Neural cell (in vitro differentiated cells): ENCODE measurements around the gene FNDC7. TPM values are rescaled to one million over a fixed set of nuclear protein-coding genes. Genes with fewer than 3 reads are reported as not detected.

ENCODE experiments used
- H2AFZ ChIP-seq: fragments of 200-600, 300-800 bp; sonication (generic), shearing (Covaris generic); 2 replicates; pipeline ENCODE4 v1.6.0; 2014; ENCODE audit warnings: low read depth, mild to moderate bottlenecking, antibody characterized with exemption, low read length, moderate library complexity
- H3F3A ChIP-seq: fragments of 200-600 bp; shearing (Covaris generic); 2 replicates; pipeline ENCODE4 v1.6.1; 2016; ENCODE audit warnings: mild to moderate bottlenecking, moderate library complexity, mixed read lengths, antibody characterized with exemption, low read length; ENCODE audit not compliant: insufficient read depth, poor library complexity, severe bottlenecking
- H3K27ac ChIP-seq: fragments of 200-600, 300-800 bp; sonication (generic), shearing (Covaris generic); 2 replicates; pipeline ENCODE4 v1.5.1; 2014; ENCODE audit warnings: mild to moderate bottlenecking, low read length, moderate library complexity
- H3K27me3 ChIP-seq: fragments of 300-800, 200-600 bp; sonication (generic), shearing (Covaris generic); 2 replicates; pipeline ENCODE4 v1.6.0; 2014; ENCODE audit warnings: mild to moderate bottlenecking, low read depth, low read length, moderate library complexity; ENCODE audit not compliant: insufficient read depth
- H3K36me3 ChIP-seq: fragments of 300-800, 200-600 bp; sonication (generic), shearing (Covaris generic); 2 replicates; pipeline ENCODE4 v1.5.1; 2014; ENCODE audit warnings: mild to moderate bottlenecking, antibody characterized with exemption, low read length, moderate library complexity; ENCODE audit not compliant: insufficient read depth
- H3K4me2 ChIP-seq: fragments of 300-800, 200-600 bp; sonication (generic), shearing (Covaris generic); 2 replicates; pipeline ENCODE4 v1.6.0; 2014; ENCODE audit warnings: mild to moderate bottlenecking, low read length
- H3K4me3 ChIP-seq: fragments of 300-800, 200-600 bp; sonication (generic), shearing (Covaris generic); 2 replicates; pipeline ENCODE4 v1.5.1; 2014; ENCODE audit warnings: mild to moderate bottlenecking, low read length, moderate library complexity
- H3K79me2 ChIP-seq: fragments of 200-600 bp; shearing (Covaris generic); replicated peaks from 2 replicates; pipeline ENCODE4 v1.6.0; 2014; ENCODE audit warnings: mild to moderate bottlenecking, low read length, moderate library complexity; ENCODE audit not compliant: insufficient read depth
- H3K9ac ChIP-seq: fragments of 300-800, 200-600 bp; sonication (generic), shearing (Covaris generic); 2 replicates; pipeline ENCODE4 v1.6.1; 2016; ENCODE audit warnings: mild to moderate bottlenecking, low read length, mixed read lengths
- H3K9me2 ChIP-seq: fragments of 200-600 bp; shearing (Covaris generic); 2 replicates; pipeline ENCODE4 v1.6.1; 2016; ENCODE audit warnings: mild to moderate bottlenecking, low read length, mixed read lengths; ENCODE audit not compliant: insufficient read depth
- H3K9me3 ChIP-seq: fragments of 200-600, 300-800 bp; sonication (generic), shearing (Covaris generic); 2 replicates; pipeline ENCODE4 v1.6.1; 2016; ENCODE audit warnings: mild to moderate bottlenecking, mixed run types, low read length, moderate library complexity, mixed read lengths
- H4K20me1 ChIP-seq: fragments of 200-600 bp; shearing (Covaris generic); 2 replicates; pipeline ENCODE4 v1.6.1; 2016; ENCODE audit warnings: mild to moderate bottlenecking, mixed run types; ENCODE audit not compliant: insufficient read depth
- EP300 ChIP-seq: fragments of 450-650 bp; conservative IDR thresholded peaks from 2 replicates; pipeline ENCODE4 v1.6.1; 2014; ENCODE audit warnings: antibody characterized with exemption, mild to moderate bottlenecking, moderate library complexity; ENCODE audit not compliant: poor library complexity, severe bottlenecking
- EZH2 ChIP-seq: fragments of 200-600, 300-800 bp; shearing (Covaris generic), sonication (generic); IDR thresholded peaks from 2 replicates; pipeline ENCODE4 v1.6.1; 2014; ENCODE audit warnings: antibody characterized with exemption, low read length, borderline replicate concordance, mild to moderate bottlenecking; ENCODE audit not compliant: insufficient read depth, poor library complexity, severe bottlenecking
- MXI1 ChIP-seq: fragments of 450-650 bp; conservative IDR thresholded peaks from 2 replicates; pipeline ENCODE4 v1.6.1; 2014; ENCODE audit warnings: antibody characterized with exemption, mild to moderate bottlenecking; ENCODE audit not compliant: poor library complexity, severe bottlenecking
- POLR2AphosphoS5 ChIP-seq: IDR thresholded peaks from 2 replicates; pipeline ENCODE4 v1.6.1; 2012
- RAD21 ChIP-seq: fragments of 450-650 bp; conservative IDR thresholded peaks from 2 replicates; pipeline ENCODE4 v1.6.1; 2014; ENCODE audit warnings: antibody characterized with exemption, mild to moderate bottlenecking, moderate library complexity
- SMC3 ChIP-seq: fragments of 450-650 bp; conservative IDR thresholded peaks from 2 replicates; pipeline ENCODE4 v1.6.1; 2014; ENCODE audit warnings: antibody characterized with exemption, mild to moderate bottlenecking, moderate library complexity; ENCODE audit not compliant: poor library complexity
- TAF1 ChIP-seq: IDR thresholded peaks from 2 replicates; pipeline ENCODE4 v1.6.1; 2012; ENCODE audit warnings: low read depth
- polyA plus RNA-seq: library from polyadenylated mRNA; depleted of rRNA; stranded (reverse); fragments of >200 nt; gene quantifications from 2 replicates; pipeline ENCODE4 v1.2.3, GENCODE V29; 2014
- TF ChIP-seq, protein P1 (sequence below): IDR thresholded peaks from 2 replicates; pipeline ENCODE4 v1.6.1; 2012; ENCODE audit warnings: borderline replicate concordance
- TF ChIP-seq, protein P2 (sequence below): fragments of 450-650 bp; IDR thresholded peaks from 2 replicates; pipeline ENCODE4 v1.5.1; 2014; ENCODE audit warnings: antibody characterized with exemption, mild to moderate bottlenecking, moderate library complexity; ENCODE audit not compliant: poor library complexity, severe bottlenecking

The FNDC7 gene
- polyA plus RNA-seq, 1 donor from 2014 or later, result not detected

DNA sequence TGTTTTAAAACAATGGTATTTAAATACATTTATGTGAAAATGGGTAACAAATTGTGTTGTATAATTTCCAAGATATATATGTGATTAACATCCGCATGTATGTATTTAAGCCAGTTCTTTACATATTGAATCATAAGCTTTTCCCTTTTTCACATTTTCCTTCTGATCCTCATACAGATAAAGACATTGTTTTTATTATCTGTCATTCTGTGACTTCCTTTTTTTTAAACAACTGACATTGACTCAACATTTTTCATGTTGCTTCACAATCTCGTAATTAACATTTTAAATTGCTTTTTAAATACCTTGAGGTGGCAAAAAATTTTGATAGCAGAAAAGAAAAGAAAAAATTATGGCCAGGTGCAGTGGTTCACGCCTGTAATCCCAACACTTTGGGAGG is 35.2 kb downstream of the FNDC7 start:
- H3K79me2 ChIP-seq, result peaks cover 12% of the 10 kb centered on the region
- no peaks in the 10 kb centered on the region for H3K36me3 ChIP-seq
- H3K4me3 ChIP-seq, result peak overlapping the region; percentile 78
- H3K9me3 ChIP-seq, result no peaks in the 10 kb centered on the region
- H4K20me1 ChIP-seq, result no peaks in the 10 kb centered on the region
- H3K27me3 ChIP-seq, result no peaks in the 10 kb centered on the region
- no peak overlapping the region for H3K9ac ChIP-seq
- H3F3A ChIP-seq, result no peaks in the 10 kb centered on the region
- H3K9me2 ChIP-seq, result no peaks in the 10 kb centered on the region
- H2AFZ ChIP-seq, result no peak overlapping the region
- no peak overlapping the region for H3K27ac ChIP-seq
- TF ChIP-seq TAF1 (no peak), EP300 (no peak), EZH2 (no peak), POLR2AphosphoS5 (no peak), MXI1 (no peak), SMC3 (no peak), RAD21 (no peak)
- TF ChIP-seq, protein P1, sequence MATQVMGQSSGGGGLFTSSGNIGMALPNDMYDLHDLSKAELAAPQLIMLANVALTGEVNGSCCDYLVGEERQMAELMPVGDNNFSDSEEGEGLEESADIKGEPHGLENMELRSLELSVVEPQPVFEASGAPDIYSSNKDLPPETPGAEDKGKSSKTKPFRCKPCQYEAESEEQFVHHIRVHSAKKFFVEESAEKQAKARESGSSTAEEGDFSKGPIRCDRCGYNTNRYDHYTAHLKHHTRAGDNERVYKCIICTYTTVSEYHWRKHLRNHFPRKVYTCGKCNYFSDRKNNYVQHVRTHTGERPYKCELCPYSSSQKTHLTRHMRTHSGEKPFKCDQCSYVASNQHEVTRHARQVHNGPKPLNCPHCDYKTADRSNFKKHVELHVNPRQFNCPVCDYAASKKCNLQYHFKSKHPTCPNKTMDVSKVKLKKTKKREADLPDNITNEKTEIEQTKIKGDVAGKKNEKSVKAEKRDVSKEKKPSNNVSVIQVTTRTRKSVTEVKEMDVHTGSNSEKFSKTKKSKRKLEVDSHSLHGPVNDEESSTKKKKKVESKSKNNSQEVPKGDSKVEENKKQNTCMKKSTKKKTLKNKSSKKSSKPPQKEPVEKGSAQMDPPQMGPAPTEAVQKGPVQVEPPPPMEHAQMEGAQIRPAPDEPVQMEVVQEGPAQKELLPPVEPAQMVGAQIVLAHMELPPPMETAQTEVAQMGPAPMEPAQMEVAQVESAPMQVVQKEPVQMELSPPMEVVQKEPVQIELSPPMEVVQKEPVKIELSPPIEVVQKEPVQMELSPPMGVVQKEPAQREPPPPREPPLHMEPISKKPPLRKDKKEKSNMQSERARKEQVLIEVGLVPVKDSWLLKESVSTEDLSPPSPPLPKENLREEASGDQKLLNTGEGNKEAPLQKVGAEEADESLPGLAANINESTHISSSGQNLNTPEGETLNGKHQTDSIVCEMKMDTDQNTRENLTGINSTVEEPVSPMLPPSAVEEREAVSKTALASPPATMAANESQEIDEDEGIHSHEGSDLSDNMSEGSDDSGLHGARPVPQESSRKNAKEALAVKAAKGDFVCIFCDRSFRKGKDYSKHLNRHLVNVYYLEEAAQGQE, result no peak
- TF ChIP-seq, protein P2, sequence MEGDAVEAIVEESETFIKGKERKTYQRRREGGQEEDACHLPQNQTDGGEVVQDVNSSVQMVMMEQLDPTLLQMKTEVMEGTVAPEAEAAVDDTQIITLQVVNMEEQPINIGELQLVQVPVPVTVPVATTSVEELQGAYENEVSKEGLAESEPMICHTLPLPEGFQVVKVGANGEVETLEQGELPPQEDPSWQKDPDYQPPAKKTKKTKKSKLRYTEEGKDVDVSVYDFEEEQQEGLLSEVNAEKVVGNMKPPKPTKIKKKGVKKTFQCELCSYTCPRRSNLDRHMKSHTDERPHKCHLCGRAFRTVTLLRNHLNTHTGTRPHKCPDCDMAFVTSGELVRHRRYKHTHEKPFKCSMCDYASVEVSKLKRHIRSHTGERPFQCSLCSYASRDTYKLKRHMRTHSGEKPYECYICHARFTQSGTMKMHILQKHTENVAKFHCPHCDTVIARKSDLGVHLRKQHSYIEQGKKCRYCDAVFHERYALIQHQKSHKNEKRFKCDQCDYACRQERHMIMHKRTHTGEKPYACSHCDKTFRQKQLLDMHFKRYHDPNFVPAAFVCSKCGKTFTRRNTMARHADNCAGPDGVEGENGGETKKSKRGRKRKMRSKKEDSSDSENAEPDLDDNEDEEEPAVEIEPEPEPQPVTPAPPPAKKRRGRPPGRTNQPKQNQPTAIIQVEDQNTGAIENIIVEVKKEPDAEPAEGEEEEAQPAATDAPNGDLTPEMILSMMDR, result no peak
- H3K4me2 ChIP-seq, result no peak overlapping the region

DNA sequence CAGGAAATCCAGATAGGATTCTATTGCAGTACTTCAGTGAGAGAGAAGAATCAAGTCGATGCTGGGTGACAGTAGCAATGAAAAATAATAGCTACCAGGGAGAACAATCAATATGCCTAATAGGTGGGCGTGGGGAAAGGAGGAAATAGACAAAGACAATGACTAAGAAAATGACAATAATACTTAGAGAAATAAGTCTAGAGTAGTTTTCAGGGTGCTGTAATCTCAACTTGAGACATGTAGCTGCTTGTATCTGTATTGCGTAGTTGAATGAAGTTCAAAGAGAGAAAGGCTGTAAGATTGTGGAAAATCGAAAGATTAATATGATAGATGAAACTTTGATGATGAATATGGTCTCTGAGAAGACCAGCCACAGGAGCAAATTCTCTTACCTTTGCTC is 36.4 kb downstream of the FNDC7 start:
- Histone ChIP-seq H4K20me1 (no peaks in the 10 kb centered on the region), H2AFZ (no peak overlapping the region), H3K36me3 (no peaks in the 10 kb centered on the region), H3K4me3 (no peak overlapping the region), H3K9me3 (no peaks in the 10 kb centered on the region), H3K27ac (no peak overlapping the region), H3K27me3 (no peaks in the 10 kb centered on the region), H3K9me2 (no peaks in the 10 kb centered on the region), H3F3A (no peaks in the 10 kb centered on the region), H3K4me2 (no peak overlapping the region), H3K79me2 (peaks cover 12% of the 10 kb centered on the region), H3K9ac (no peak overlapping the region)
- no peak for TF ChIP-seq RAD21
